Measurements from ENCODE around the gene EYS.
"Not testable (repeated sequence)": the region's sequence is repeated elsewhere in the genome, so short reads cannot be mapped to it uniquely, and the experiment has no call there.

EYS gene

DNA sequence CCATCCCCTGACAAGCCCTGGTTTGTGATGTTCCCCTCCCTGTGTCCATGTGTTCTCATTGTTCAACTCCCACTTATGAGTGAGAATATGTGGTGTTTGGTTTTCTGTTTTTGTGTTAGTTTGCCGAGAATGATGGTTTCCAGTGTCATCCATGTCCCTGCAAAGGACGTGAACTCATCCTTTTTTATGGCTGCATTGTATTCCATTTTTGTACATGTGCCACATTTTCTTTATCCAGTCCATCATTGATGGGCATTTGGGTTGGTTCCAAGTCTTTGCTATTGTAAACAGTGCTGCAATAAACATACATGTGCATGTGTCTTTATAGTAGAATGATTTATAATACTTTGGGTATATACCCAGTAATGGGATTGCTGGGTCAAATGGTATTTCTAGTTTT, 1468.1 kb downstream of the EYS start:
- not testable (repeated sequence) for H3K4me3 ChIP-seq (ENCODE audit: low read length); H3K4me1 ChIP-seq (ENCODE audit: insufficient read depth, low read length); H3K9me3 ChIP-seq (ENCODE audit: low read length); H3K27me3 ChIP-seq (ENCODE audit: insufficient read depth, low read length); H2AFZ ChIP-seq (ENCODE audit: low read depth, low read length); H3K36me3 ChIP-seq (ENCODE audit: insufficient read depth, low read length)

DNA sequence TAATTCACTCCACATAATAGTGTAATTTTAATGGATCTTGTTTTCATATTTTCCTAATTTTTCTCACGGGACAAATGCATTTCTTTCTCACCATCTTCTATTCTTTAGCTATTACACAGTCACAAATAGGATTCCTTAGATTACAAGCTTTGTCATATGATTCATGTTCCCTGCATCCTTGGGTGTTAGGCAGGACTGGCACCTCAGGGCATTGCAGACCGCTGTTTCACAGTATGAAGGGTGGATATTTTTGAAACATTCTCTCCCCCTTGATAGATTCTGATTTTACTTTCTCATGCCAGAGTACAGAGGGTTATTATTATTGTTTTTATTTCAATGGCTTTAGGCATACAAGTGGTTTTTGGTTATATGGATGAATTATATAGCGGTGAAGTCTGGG, 1469.0 kb downstream of the EYS start:
- no peaks in the 10 kb centered on the region for H3K27me3 ChIP-seq (ENCODE audit: insufficient read depth, low read length)
- H3K4me3 ChIP-seq (ENCODE audit: low read length): no peak overlapping the region
- H3K36me3 ChIP-seq (ENCODE audit: insufficient read depth, low read length): no peaks in the 10 kb centered on the region
- H2AFZ ChIP-seq (ENCODE audit: low read depth, low read length): no peak overlapping the region
- no peaks in the 10 kb centered on the region for H3K4me1 ChIP-seq (ENCODE audit: insufficient read depth, low read length)
- H3K9me3 ChIP-seq (ENCODE audit: low read length): no peaks in the 10 kb centered on the region

DNA sequence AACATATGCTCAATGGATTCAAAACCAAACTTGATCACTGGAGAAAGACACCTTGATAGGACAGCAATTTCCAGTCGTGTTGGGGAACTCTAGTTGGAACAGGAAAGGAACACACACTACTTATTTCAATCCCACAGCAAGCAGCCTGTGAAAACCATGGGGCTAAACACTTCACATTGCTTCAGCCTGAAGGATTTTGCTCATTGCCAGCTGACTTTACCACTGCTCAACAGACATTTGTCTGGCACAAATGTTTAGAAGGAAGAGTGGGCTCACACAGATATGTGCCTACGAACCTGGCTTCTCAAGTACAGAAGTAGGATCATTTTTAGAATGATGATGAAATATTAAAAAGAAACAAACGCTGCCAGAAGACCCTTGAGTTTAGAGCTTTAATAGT, 1473.3 kb downstream of the EYS start:
- Histone ChIP-seq H2AFZ (ENCODE audit: low read depth, low read length) (no peak overlapping the region), H3K9me3 (ENCODE audit: low read length) (no peaks in the 10 kb centered on the region), H3K4me3 (ENCODE audit: low read length) (no peak overlapping the region), H3K36me3 (ENCODE audit: insufficient read depth, low read length) (no peaks in the 10 kb centered on the region), H3K27me3 (ENCODE audit: insufficient read depth, low read length) (no peaks in the 10 kb centered on the region), H3K4me1 (ENCODE audit: insufficient read depth, low read length) (no peaks in the 10 kb centered on the region)

DNA sequence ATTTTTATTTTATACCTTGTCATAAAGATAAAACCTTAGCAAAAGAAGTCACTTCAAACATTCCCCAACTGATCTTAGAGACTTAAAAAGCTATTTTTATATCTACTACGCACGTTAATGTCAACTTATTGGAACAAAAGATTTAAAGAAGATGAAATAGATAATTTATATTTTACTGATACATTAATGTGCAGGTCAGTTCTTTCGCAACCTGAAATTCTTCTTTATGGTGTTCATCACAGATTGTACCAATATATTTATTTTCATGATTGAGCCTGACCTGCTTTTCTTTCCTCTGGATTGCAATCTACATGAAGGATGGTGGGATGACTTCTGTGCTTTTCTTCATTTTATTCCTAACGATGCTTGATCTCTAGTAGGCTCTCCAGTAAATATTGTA, 1475.1 kb downstream of the EYS start:
- Histone ChIP-seq H3K4me1 (ENCODE audit: insufficient read depth, low read length) (no peaks in the 10 kb centered on the region), H3K4me3 (ENCODE audit: low read length) (no peak overlapping the region), H2AFZ (ENCODE audit: low read depth, low read length) (no peak overlapping the region), H3K36me3 (ENCODE audit: insufficient read depth, low read length) (no peaks in the 10 kb centered on the region), H3K9me3 (ENCODE audit: low read length) (no peaks in the 10 kb centered on the region), H3K27me3 (ENCODE audit: insufficient read depth, low read length) (no peaks in the 10 kb centered on the region)

DNA sequence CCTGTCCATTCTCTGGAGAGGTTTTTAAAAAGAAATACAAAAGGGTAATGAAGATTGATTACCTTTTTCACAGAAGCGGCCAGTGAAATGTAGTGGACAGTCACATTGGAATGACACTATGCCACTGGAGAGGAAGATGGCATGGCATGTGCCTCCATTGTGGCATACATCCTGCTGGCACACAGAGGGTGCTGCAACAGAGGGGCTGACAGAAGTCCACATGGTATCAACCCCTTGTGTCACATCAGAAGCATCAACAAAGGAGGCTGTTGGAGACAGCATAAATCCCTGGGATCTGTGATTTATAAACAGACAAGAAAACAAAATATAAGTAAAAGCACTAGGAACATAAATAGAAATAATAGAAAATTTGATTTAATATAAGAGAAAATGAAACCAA, 1476.5 kb downstream of the EYS start:
- no peak overlapping the region for H2AFZ ChIP-seq (ENCODE audit: low read depth, low read length)
- no peaks in the 10 kb centered on the region for H3K27me3 ChIP-seq (ENCODE audit: insufficient read depth, low read length)
- H3K36me3 ChIP-seq (ENCODE audit: insufficient read depth, low read length): no peaks in the 10 kb centered on the region
- no peaks in the 10 kb centered on the region for H3K9me3 ChIP-seq (ENCODE audit: low read length)
- H3K4me1 ChIP-seq (ENCODE audit: insufficient read depth, low read length): no peaks in the 10 kb centered on the region
- no peak overlapping the region for H3K4me3 ChIP-seq (ENCODE audit: low read length)

DNA sequence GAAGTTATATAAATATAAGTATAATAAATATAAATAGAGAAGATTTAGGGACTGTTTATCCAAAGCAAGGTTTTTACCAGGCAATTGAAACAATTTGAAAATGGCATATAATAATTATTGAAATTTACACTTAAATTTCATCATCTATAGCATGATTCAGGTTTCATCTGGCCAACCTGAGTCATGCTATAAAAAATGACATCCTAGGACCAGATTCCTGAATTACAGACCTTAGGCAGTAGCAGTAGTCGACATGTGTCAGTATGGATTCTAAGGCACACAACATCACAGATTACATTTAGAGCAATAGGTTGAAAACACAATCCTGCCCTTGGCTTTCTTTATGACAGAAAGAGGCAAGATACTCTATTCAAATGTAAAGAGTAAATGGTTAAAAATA, 1479.2 kb downstream of the EYS start:
- Histone ChIP-seq H3K27me3 (ENCODE audit: insufficient read depth, low read length) (no peaks in the 10 kb centered on the region), H2AFZ (ENCODE audit: low read depth, low read length) (no peak overlapping the region), H3K9me3 (ENCODE audit: low read length) (no peaks in the 10 kb centered on the region), H3K36me3 (ENCODE audit: insufficient read depth, low read length) (no peaks in the 10 kb centered on the region), H3K4me3 (ENCODE audit: low read length) (no peak overlapping the region), H3K4me1 (ENCODE audit: insufficient read depth, low read length) (peaks cover 7% of the 10 kb centered on the region)

DNA sequence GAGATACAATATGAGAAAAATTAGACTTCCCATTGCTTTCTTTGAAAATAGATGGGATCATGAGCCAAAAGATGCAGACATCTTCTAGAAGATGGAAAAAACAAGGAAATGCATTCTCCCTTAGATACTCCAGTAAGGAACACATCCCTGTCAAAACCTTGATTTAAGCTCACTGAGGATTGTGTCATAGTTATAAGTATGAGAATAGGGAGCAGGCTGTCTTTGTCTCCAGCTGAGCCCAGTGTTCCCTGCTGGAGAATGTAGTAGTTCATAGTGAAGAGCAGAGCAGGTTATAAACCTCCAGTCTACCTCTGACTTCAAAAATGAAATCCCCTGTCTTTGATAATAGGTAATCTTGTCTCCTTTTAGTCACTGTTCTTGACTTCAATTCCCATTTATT, 1481.5 kb downstream of the EYS start:
- H3K4me3 ChIP-seq (ENCODE audit: low read length): no peak overlapping the region
- H3K4me1 ChIP-seq (ENCODE audit: insufficient read depth, low read length): peaks cover 9% of the 10 kb centered on the region
- H3K27me3 ChIP-seq (ENCODE audit: insufficient read depth, low read length): no peaks in the 10 kb centered on the region
- H3K36me3 ChIP-seq (ENCODE audit: insufficient read depth, low read length): no peaks in the 10 kb centered on the region
- no peak overlapping the region for H2AFZ ChIP-seq (ENCODE audit: low read depth, low read length)
- H3K9me3 ChIP-seq (ENCODE audit: low read length): no peaks in the 10 kb centered on the region

DNA sequence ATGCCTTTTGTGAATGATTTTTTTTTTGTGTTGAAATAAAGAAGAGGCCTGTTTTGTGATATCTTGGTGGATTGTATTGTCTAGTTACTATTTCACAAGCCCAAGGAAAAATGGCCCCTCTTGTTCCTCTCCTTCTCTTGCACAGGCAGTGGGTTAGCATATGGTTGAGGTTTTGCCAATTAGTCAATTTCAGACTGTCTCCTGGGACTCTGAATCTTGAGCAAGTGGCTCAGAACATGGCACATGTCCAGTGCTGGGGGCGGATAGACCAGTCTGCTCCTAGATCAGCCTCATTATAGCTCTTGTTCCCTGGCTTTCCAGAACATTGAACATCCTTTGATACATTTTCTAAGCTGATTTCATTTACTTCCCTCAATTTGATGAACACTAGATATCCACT, 1482.2 kb downstream of the EYS start:
- peaks cover 9% of the 10 kb centered on the region for H3K4me1 ChIP-seq (ENCODE audit: insufficient read depth, low read length)
- H2AFZ ChIP-seq (ENCODE audit: low read depth, low read length): no peak overlapping the region
- no peaks in the 10 kb centered on the region for H3K9me3 ChIP-seq (ENCODE audit: low read length)
- no peaks in the 10 kb centered on the region for H3K27me3 ChIP-seq (ENCODE audit: insufficient read depth, low read length)
- H3K4me3 ChIP-seq (ENCODE audit: low read length): no peak overlapping the region
- no peaks in the 10 kb centered on the region for H3K36me3 ChIP-seq (ENCODE audit: insufficient read depth, low read length)

DNA sequence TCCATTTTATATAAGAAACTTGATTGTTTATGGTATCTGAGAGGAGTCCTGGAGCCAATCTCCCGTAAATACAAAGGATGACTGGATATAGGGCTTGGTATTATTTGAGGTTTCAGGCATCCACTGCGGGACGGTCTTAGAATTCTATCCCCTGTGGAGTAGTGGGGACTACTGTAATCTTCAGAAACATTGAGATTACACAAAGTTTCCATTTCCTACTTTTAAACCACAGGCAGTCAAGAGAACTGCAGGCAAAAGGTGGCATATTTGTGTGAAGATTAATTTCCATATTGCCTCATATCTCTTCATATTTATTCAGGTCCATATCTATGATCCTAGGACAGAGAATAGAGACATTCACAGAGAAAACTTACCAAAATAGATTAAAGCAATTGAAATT, 1485.2 kb downstream of the EYS start:
- Histone ChIP-seq H3K36me3 (ENCODE audit: insufficient read depth, low read length) (no peaks in the 10 kb centered on the region), H3K9me3 (ENCODE audit: low read length) (no peaks in the 10 kb centered on the region), H3K27me3 (ENCODE audit: insufficient read depth, low read length) (no peaks in the 10 kb centered on the region), H2AFZ (ENCODE audit: low read depth, low read length) (no peak overlapping the region), H3K4me1 (ENCODE audit: insufficient read depth, low read length) (peaks cover 9% of the 10 kb centered on the region), H3K4me3 (ENCODE audit: low read length) (no peak overlapping the region)

DNA sequence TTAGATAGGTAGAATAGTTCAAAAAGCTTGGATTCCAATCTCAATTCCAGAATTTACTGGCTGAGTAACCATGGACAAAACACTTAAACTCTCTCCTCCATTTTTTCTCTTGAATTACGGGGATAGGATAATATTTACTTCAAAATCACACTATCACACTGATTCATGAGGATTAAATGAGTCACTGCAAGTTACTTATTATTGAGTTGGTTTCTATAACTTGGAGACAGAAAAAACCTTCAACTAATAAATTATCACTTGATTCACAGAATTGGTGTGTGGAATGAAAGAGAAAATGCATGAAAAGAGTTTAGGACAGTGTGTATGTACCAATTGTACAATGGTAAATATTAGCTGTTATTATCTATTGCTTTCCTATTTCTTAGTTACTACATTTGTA, 1486.2 kb downstream of the EYS start:
- H3K27me3 ChIP-seq (ENCODE audit: insufficient read depth, low read length): no peaks in the 10 kb centered on the region
- peaks cover 9% of the 10 kb centered on the region for H3K4me1 ChIP-seq (ENCODE audit: insufficient read depth, low read length)
- H2AFZ ChIP-seq (ENCODE audit: low read depth, low read length): no peak overlapping the region
- H3K9me3 ChIP-seq (ENCODE audit: low read length): no peaks in the 10 kb centered on the region
- H3K36me3 ChIP-seq (ENCODE audit: insufficient read depth, low read length): no peaks in the 10 kb centered on the region
- H3K4me3 ChIP-seq (ENCODE audit: low read length): no peak overlapping the region

DNA sequence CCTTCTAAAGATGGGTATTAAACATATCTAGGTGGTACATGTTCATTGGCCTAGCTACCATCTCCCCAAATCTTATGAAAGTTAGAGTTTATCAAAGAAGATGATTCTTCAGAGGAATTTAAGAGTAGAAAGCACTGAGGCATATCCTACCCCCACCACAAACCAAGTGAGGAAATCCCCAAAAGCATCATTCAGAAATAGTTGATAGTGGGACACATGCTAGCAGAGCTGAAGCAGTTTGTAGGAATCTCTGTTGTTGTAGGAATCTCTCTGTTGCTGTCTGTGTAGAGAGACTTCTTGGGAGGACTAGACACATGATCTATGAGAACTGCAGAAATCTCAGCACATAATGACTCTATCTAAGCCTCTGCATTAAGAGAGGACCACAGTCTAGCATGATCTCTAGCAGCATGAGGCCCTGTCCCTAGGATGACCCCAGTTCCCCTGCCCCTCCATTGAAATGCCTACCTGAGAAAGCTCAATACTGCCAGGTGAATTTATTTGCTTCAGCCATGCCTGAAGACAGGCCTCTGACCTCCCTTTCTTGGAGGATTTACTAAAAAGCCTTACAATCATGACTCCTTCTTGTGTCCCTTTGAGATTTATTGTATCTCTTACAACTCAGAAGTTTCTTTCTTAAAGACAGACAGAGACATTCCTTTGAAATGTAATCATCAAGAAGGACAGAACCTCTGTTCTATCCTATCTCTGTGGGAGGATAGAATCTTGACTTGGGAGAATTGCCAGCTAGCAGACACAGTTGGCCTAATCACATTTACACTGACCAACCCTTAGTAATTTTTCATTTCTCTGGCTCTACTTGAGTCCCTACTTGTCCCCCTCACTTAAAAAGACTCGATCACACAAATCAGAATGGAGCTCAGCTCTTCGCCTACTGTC, 1489.1 kb downstream of the EYS start:
- H3K9me3 ChIP-seq (ENCODE audit: low read length): no peaks in the 10 kb centered on the region

DNA sequence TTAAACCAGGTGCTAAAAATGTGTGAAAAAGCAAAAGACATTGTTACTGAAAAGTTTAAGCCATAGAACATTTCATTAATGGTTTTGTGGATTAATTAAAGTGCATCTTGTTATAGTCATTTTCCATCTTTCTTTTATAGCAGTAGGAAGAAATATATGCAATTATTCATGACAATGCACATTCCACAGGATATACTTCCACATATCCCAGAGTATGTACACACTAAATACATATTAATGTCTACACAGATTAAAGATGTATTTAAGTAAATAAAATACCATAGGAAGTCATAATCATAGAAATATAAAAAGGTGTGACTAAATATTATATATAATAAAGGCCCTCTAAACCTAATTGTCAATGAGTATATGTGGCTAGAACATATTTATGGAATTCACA, 1492.7 kb downstream of the EYS start:
- Histone ChIP-seq H3K4me1 (ENCODE audit: insufficient read depth, low read length) (no peaks in the 10 kb centered on the region), H3K4me3 (ENCODE audit: low read length) (no peak overlapping the region), H2AFZ (ENCODE audit: low read depth, low read length) (no peak overlapping the region), H3K36me3 (ENCODE audit: insufficient read depth, low read length) (no peaks in the 10 kb centered on the region), H3K9me3 (ENCODE audit: low read length) (no peaks in the 10 kb centered on the region), H3K27me3 (ENCODE audit: insufficient read depth, low read length) (no peaks in the 10 kb centered on the region)

More for the DNA sequence above, 1489.1 kb downstream of the EYS start:
- H3K4me3 ChIP-seq (ENCODE audit: low read length): no peak overlapping the region
- H3K27me3 ChIP-seq (ENCODE audit: insufficient read depth, low read length): no peaks in the 10 kb centered on the region
- peaks cover 2% of the 10 kb centered on the region for H3K4me1 ChIP-seq (ENCODE audit: insufficient read depth, low read length)
- H3K36me3 ChIP-seq (ENCODE audit: insufficient read depth, low read length): no peaks in the 10 kb centered on the region
- no peak overlapping the region for H2AFZ ChIP-seq (ENCODE audit: low read depth, low read length)

DNA sequence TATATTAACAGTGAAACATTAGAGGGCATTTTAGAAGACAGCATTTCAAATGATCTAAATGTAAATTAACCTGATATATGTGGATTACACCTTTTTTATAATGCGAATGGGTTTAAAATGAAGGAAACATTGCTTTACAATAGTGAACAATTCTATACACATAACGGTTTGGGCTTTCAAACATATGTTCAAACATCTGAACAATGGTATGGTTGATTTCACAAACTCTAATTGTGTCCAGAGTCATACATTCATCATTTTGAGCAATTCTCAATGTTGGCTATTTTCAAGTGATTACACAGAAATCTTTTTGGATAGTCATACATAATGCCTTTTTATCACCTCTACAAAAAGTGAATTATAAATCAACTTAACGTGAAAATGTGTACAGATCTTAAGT, 1493.3 kb downstream of the EYS start:
- H3K4me3 ChIP-seq (ENCODE audit: low read length): no peak overlapping the region
- no peaks in the 10 kb centered on the region for H3K4me1 ChIP-seq (ENCODE audit: insufficient read depth, low read length)
- no peaks in the 10 kb centered on the region for H3K9me3 ChIP-seq (ENCODE audit: low read length)
- H2AFZ ChIP-seq (ENCODE audit: low read depth, low read length): no peak overlapping the region
- H3K27me3 ChIP-seq (ENCODE audit: insufficient read depth, low read length): no peaks in the 10 kb centered on the region
- no peaks in the 10 kb centered on the region for H3K36me3 ChIP-seq (ENCODE audit: insufficient read depth, low read length)

DNA sequence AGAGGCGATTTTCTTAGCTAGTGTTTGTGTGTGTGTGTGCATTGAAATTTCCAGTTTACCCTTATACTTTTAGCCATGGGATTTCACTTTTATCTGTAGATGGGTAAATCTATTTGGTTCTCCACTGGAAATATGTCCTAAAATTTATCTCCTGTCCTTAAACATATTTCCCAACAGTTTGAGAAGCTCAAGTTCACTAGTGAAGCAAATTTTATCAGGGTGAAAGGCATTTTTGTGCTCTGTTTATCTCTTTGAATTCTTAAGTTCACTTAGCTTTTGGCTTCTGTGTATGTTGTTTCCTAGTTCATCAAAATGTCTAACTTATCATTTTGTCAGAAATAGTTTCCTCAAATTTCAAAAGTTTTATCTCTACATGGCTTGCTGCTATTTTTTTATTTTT, 1509.8 kb downstream of the EYS start:
- Histone ChIP-seq H3K9me3 (ENCODE audit: low read length) (no peaks in the 10 kb centered on the region), H3K4me1 (ENCODE audit: insufficient read depth, low read length) (no peaks in the 10 kb centered on the region), H3K4me3 (ENCODE audit: low read length) (no peak overlapping the region), H2AFZ (ENCODE audit: low read depth, low read length) (no peak overlapping the region), H3K36me3 (ENCODE audit: insufficient read depth, low read length) (no peaks in the 10 kb centered on the region), H3K27me3 (ENCODE audit: insufficient read depth, low read length) (no peaks in the 10 kb centered on the region)
